Measurements from ENCODE around the gene ADAT2.

- TF ChIP-seq CTCF (IDR thresholded peaks at IDR 0.05; ENCODE audit: control extremely low read depth in 1 of 3, insufficient read depth in 1 of 3, low read depth in 1 of 3, low read length in 3 of 3) = no peak
- TF ChIP-seq SIN3A (conservative IDR thresholded peaks at IDR 0.05 in 1 of 2, IDR thresholded peaks at IDR 0.05 in 1 of 2; ENCODE audit: low read depth in 1 of 2, low read length in 2 of 2) = no peak
- TF ChIP-seq BCL11A (IDR thresholded peaks at IDR 0.05; ENCODE audit: low read depth in 2 of 2, low read length in 2 of 2) = no peak
- no peak for TF ChIP-seq KDM1A (IDR thresholded peaks at IDR 0.05; ENCODE audit: borderline replicate concordance, low read length)
- no peak for TF ChIP-seq TEAD4 (IDR thresholded peaks at IDR 0.05; ENCODE audit: low read depth, low read length)
- no peak for TF ChIP-seq CTBP2 (IDR thresholded peaks at IDR 0.05; ENCODE audit: borderline replicate concordance, insufficient read depth, insufficient read length, low read length)
- no peak for TF ChIP-seq RAD21 (IDR thresholded peaks at IDR 0.05 in 1 of 2, conservative IDR thresholded peaks at IDR 0.05 in 1 of 2; ENCODE audit: low read depth in 2 of 2, low read length in 2 of 2)
- no peak for TF ChIP-seq RFX5 (IDR thresholded peaks at IDR 0.05; ENCODE audit: borderline replicate concordance, low read depth, low read length)
- TF ChIP-seq POLR2A (IDR thresholded peaks at IDR 0.05; ENCODE audit: control extremely low read depth in 1 of 2, low read depth in 2 of 2, low read length in 2 of 2) = no peak
Observed at GRCh38 chr6:143441010-143441409, 9.5 kb downstream of the ADAT2 start.
